GM12878 (cell line): ENCODE measurements around the gene CDYL. TPM values are rescaled to one million over a fixed set of nuclear protein-coding genes. Genes with fewer than 3 reads are reported as not detected.

ENCODE experiments used
- ASH2L ChIP-seq: fragments of 300-600, 200-600 bp; sonication (generic); IDR thresholded peaks from 2 replicates; pipeline ENCODE4 v1.6.1; 2017; ENCODE audit warnings: low read depth, mild to moderate bottlenecking, borderline replicate concordance
- BACH1 ChIP-seq: fragments of 450-650 bp; IDR thresholded peaks from 2 replicates; pipeline ENCODE4 v1.6.1; 2017; ENCODE audit warnings: mild to moderate bottlenecking, borderline replicate concordance
- CHD2 ChIP-seq: IDR thresholded peaks from 2 replicates; pipeline ENCODE4 v1.6.1; 2011; ENCODE audit warnings: low read depth, low read length, improper control_type of control experiment, borderline replicate concordance
- EGR1 ChIP-seq, 2 experiments: IDR thresholded peaks; 1 replicate in 1 of 2; 2 replicates in 1 of 2; pipeline ENCODE4 v1.6.1; 2011 to 2012; ENCODE audit warnings: low read depth in 2 of 2, low read length in 2 of 2, borderline replicate concordance in 1 of 2, mild to moderate bottlenecking in 1 of 2, moderate library complexity in 1 of 2
- EP300 ChIP-seq, 2 experiments: fragments of 150-350 bp in 1 of 2; IDR thresholded peaks; 2 replicates each; pipeline ENCODE4 v1.6.1; 2011 to 2012; ENCODE audit warnings: low read depth in 2 of 2, low read length in 2 of 2, borderline replicate concordance in 1 of 2, improper control_type of control experiment in 1 of 2, inconsistent platforms in 1 of 2; ENCODE audit not compliant: control insufficient read depth in 1 of 2
- GATAD2B ChIP-seq: fragments of 450-650 bp; conservative IDR thresholded peaks from 2 replicates; pipeline ENCODE4 v1.6.1; 2017; ENCODE audit warnings: low read depth, mild to moderate bottlenecking, moderate library complexity
- LARP7 ChIP-seq: fragments of 450-650 bp; IDR thresholded peaks from 2 replicates; pipeline ENCODE4 v1.6.1; 2017; ENCODE audit warnings: mild to moderate bottlenecking
- MTA3 ChIP-seq: IDR thresholded peaks from 2 replicates; pipeline ENCODE4 v1.6.1; 2012; ENCODE audit warnings: low read length, inconsistent platforms, borderline replicate concordance
- NFIC ChIP-seq: IDR thresholded peaks from 2 replicates; pipeline ENCODE4 v1.6.1; 2012; ENCODE audit warnings: low read depth, mild to moderate bottlenecking, inconsistent platforms, low read length, moderate library complexity
- PAX5 ChIP-seq: IDR thresholded peaks from 2 replicates; pipeline ENCODE4 v1.6.1; 2011; ENCODE audit warnings: low read depth, low read length, borderline replicate concordance
- SMAD5 ChIP-seq: IDR thresholded peaks from 2 replicates; pipeline ENCODE4 v1.6.1; 2016; ENCODE audit warnings: antibody characterized with exemption, low read depth
- SP1 ChIP-seq: IDR thresholded peaks from one replicate; pipeline ENCODE4 v1.6.1; 2011; ENCODE audit warnings: low read depth, low read length
- SUPT20H ChIP-seq: IDR thresholded peaks from 2 replicates; pipeline ENCODE4 v1.6.1; 2011; ENCODE audit warnings: low read depth, mild to moderate bottlenecking, low read length, moderate library complexity, borderline replicate concordance; ENCODE audit not compliant: control insufficient read depth
- SUZ12 ChIP-seq: fragments of 200-600 bp; sonication (generic); IDR thresholded peaks from one replicate; pipeline ENCODE4 v1.6.1; 2018; ENCODE audit warnings: antibody characterized with exemption, mild to moderate bottlenecking; ENCODE audit not compliant: unreplicated experiment
- ZSCAN29 ChIP-seq: fragments of 450-650 bp; IDR thresholded peaks from 2 replicates; pipeline ENCODE4 v1.6.1; 2017; ENCODE audit warnings: mild to moderate bottlenecking, moderate library complexity
- polyA plus RNA-seq, 11 experiments: library from polyadenylated mRNA; depleted of rRNA in 4 of 11; unstranded in 6 of 11; stranded (reverse) in 5 of 11; fragments of >200 nt; fragmentation: Nextera tagmentation in 4 of 11; fragmentation: Illumina TruSeq in 1 of 11; extraction: Ambion mirVana in 4 of 11; extraction: Trizol in 1 of 11; gene quantifications; 1 replicate in 1 of 11; 2 replicates in 10 of 11; pipeline versions ENCODE4 v1.2.1 to v1.2.3, GENCODE V29; 2011 to 2016; ENCODE audit warnings: inconsistent platforms in 2 of 11, missing spikeins in 2 of 11, low read depth in 1 of 11
- total RNA-seq, 4 experiments: library from RNA; depleted of rRNA in 3 of 4; stranded (reverse); fragments of >200 nt in 3 of 4; fragmentation: Illumina TruSeq in 1 of 4; extraction: Trizol in 1 of 4; gene quantifications; 2 replicates each; pipeline versions ENCODE4 v1.2.1 to v1.2.3, GENCODE V29; 2013 to 2021
- TF ChIP-seq, protein P1 (sequence below): fragments of 450-650 bp; IDR thresholded peaks from 2 replicates; pipeline ENCODE4 v1.6.1; 2017; ENCODE audit warnings: mild to moderate bottlenecking
- TF ChIP-seq, protein P2 (sequence below), 3 experiments: IDR thresholded peaks in 2 of 3; conservative IDR thresholded peaks in 1 of 3; 2 replicates each; pipeline ENCODE4 v1.5.1; 2011; ENCODE audit warnings: low read depth in 3 of 3, low read length in 3 of 3, mild to moderate bottlenecking in 3 of 3, control low read depth in 2 of 3, moderate library complexity in 2 of 3, inconsistent platforms in 1 of 3, mixed read lengths in 1 of 3; ENCODE audit not compliant: control insufficient read depth in 2 of 3, insufficient read depth in 1 of 3; ENCODE audit errors: extremely low read depth in 1 of 3
- TF ChIP-seq, protein P3 (sequence below): fragments of 450-650 bp; formaldehyde crosslinking; IDR thresholded peaks from 2 replicates; pipeline ENCODE4 v1.4.0; 2022; ENCODE audit warnings: mild to moderate bottlenecking, moderate library complexity

CDYL gene
- total and polyA plus RNA-seq, 10 of the 15 experiments (the other 5 are each of a cell fraction or from before 2014, with no cell fraction given), result 9.3 to 61.2 (median 28.5) TPM

DNA sequence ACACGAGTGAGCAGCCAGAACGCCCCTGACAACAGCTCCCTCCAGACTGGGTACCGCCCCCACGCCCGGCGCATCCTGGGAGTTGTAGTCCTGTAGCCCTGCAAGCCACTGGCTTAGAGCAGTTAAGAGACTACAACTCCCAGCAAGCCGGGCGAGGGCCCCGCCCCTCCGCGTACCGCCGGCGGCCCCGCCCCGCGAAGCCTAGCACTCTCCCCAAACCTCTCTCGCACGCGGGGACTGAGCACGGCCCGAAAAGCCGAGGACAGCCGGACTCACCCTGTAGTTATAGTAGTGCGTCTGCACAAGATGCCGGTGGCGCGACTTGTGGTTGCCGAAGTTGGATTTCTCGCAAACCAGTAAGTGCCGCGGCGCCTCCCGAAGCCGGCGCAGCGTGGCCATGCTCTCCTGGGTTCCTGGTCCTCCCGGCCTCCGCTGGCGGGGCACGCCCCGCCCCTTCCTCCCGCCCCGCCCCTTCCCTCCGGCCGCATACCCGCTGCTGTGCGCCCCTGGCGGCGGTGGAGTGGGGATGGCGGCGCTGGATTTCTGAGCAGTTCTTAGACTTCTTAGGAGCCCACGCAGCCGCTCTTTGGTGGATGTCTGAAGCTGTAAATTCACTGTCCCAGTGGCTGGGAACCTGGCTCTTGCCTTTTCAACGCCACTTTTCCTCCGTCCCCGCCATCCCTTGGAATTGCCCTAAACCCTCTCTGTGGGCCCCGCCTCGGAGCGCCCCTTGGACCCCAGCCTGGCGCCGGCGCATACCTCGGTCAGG lies 227.6 kb downstream of the CDYL start, which contains the start of gene RPP40 (continued):
- TF ChIP-seq NFIC (no peak), CHD2 (0 out of 2 replicates have a peak, but pooled peaks have one; percentile 22), ASH2L (no peak), SMAD5 (peak; percentile 61; the same call in 1 of the 2 replicates), PAX5 (no peak), SUPT20H (no peak), LARP7 (0 out of 2 replicates have a peak, but pooled peaks have one; percentile 19), SP1 (peak; percentile 88), EGR1 (IDR thresholded peaks at IDR 0.05; ENCODE audit: borderline replicate concordance in 1 of 2, low read depth in 2 of 2, low read length in 2 of 2) (peak in 1 of 2 experiments; percentile 71; a peak in 2 of 3 replicates), SUZ12 (no peak), MTA3 (no peak), GATAD2B (0 out of 2 replicates have a peak, but pooled peaks have one; percentile 25), EP300 (IDR thresholded peaks at IDR 0.05; ENCODE audit: borderline replicate concordance in 1 of 2, control insufficient read depth in 1 of 2, low read depth in 2 of 2, low read length in 2 of 2) (no peak), BACH1 (no peak), ZSCAN29 (0 out of 2 replicates have a peak, but pooled peaks have one; percentile 11)
- TF ChIP-seq, protein P1, sequence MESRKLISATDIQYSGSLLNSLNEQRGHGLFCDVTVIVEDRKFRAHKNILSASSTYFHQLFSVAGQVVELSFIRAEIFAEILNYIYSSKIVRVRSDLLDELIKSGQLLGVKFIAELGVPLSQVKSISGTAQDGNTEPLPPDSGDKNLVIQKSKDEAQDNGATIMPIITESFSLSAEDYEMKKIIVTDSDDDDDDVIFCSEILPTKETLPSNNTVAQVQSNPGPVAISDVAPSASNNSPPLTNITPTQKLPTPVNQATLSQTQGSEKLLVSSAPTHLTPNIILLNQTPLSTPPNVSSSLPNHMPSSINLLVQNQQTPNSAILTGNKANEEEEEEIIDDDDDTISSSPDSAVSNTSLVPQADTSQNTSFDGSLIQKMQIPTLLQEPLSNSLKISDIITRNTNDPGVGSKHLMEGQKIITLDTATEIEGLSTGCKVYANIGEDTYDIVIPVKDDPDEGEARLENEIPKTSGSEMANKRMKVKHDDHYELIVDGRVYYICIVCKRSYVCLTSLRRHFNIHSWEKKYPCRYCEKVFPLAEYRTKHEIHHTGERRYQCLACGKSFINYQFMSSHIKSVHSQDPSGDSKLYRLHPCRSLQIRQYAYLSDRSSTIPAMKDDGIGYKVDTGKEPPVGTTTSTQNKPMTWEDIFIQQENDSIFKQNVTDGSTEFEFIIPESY, result no peak
- TF ChIP-seq, protein P2, sequence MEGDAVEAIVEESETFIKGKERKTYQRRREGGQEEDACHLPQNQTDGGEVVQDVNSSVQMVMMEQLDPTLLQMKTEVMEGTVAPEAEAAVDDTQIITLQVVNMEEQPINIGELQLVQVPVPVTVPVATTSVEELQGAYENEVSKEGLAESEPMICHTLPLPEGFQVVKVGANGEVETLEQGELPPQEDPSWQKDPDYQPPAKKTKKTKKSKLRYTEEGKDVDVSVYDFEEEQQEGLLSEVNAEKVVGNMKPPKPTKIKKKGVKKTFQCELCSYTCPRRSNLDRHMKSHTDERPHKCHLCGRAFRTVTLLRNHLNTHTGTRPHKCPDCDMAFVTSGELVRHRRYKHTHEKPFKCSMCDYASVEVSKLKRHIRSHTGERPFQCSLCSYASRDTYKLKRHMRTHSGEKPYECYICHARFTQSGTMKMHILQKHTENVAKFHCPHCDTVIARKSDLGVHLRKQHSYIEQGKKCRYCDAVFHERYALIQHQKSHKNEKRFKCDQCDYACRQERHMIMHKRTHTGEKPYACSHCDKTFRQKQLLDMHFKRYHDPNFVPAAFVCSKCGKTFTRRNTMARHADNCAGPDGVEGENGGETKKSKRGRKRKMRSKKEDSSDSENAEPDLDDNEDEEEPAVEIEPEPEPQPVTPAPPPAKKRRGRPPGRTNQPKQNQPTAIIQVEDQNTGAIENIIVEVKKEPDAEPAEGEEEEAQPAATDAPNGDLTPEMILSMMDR (IDR thresholded peaks at IDR 0.05 in 2 of 3, conservative IDR thresholded peaks at IDR 0.05 in 1 of 3; ENCODE audit: control insufficient read depth in 2 of 3, extremely low read depth in 1 of 3, insufficient read depth in 1 of 3, low read depth in 3 of 3, low read length in 3 of 3), result peak; percentile 80 to 86 (median 83)
- TF ChIP-seq, protein P3, sequence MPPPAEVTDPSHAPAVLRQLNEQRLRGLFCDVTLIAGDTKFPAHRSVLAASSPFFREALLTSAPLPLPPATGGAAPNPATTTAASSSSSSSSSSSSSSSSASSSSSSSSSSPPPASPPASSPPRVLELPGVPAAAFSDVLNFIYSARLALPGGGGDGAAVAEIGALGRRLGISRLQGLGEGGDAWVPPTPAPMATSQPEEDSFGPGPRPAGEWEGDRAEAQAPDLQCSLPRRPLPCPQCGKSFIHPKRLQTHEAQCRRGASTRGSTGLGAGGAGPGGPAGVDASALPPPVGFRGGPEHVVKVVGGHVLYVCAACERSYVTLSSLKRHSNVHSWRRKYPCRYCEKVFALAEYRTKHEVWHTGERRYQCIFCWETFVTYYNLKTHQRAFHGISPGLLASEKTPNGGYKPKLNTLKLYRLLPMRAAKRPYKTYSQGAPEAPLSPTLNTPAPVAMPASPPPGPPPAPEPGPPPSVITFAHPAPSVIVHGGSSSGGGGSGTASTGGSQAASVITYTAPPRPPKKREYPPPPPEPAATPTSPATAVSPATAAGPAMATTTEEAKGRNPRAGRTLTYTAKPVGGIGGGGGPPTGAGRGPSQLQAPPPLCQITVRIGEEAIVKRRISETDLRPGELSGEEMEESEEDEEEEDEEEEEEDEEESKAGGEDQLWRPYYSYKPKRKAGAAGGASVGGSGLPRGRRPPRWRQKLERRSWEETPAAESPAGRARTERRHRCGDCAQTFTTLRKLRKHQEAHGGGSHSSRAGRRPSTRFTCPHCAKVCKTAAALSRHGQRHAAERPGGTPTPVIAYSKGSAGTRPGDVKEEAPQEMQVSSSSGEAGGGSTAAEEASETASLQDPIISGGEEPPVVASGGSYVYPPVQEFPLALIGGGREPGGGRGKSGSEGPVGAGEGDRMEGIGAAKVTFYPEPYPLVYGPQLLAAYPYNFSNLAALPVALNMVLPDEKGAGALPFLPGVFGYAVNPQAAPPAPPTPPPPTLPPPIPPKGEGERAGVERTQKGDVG (CRISPR knock-in tag), result no peak
